Stomach (tissue), 9 donors: ENCODE measurements around the gene NOBOX. TPM values are rescaled to one million over a fixed set of nuclear protein-coding genes. Genes with fewer than 3 reads are reported as not detected.
"Not testable (repeated sequence)": the region's sequence is repeated elsewhere in the genome, so short reads cannot be mapped to it uniquely, and the experiment has no call there.

Experiments
- DNase-seq, 2 donors: peaks; one replicate each; pipeline versions ENCODE4 v3.0.0 to v3.0.0-alpha.2; 2013 to 2019
- H3K27ac ChIP-seq, 5 donors: fragments of 200-600 bp in 4 of 5; sonication (generic) in 4 of 5; one replicate each; pipeline ENCODE4 v1.5.1; 2013 to 2019; ENCODE audit warnings: mild to moderate bottlenecking in 1 of 5, moderate library complexity in 1 of 5
- H3K27me3 ChIP-seq, 3 donors: fragments of 200-600 bp; sonication (generic); one replicate each; pipeline ENCODE4 v1.5.1; 2017 to 2019; ENCODE audit warnings: mixed run types in 1 of 3
- H3K36me3 ChIP-seq, 4 donors: fragments of 200-600 bp; sonication (generic); 1 replicate in 3 of 4; 2 replicates in 1 of 4; pipeline ENCODE4 v1.5.1; 2016 to 2019
- H3K4me1 ChIP-seq, 4 donors: fragments of 200-600 bp; sonication (generic); one replicate each; pipeline ENCODE4 v1.5.1; 2016 to 2019
- H3K4me3 ChIP-seq, 4 donors: fragments of 200-600 bp; sonication (generic) in 3 of 4; one replicate each; pipeline ENCODE4 v1.5.1; 2016 to 2019; ENCODE audit warnings: mild to moderate bottlenecking in 1 of 4
- H3K9me3 ChIP-seq, 4 donors: fragments of 200-600 bp; sonication (generic); one replicate each; pipeline ENCODE4 v1.5.1; 2016 to 2019
- WGBS, 5 donors: extraction: QIAGEN DNeasy Blood & Tissue Kit in 3 of 5; methylation state at CpG; one replicate each; pipeline versions ENCODE4 v1.1.5 to v1.1.7; 2013 to 2018; 5-methylcytosine and 5-hydroxymethylcytosine counted together
- intact Hi-C: fragments of 100-400 bp; cut with DNase I; formaldehyde crosslinking; loops from one replicate; pipeline ENCODE4 v1.15.1; 2023; ENCODE audit warnings: low total_unique reads
- polyA plus RNA-seq, 3 donors: library from polyadenylated mRNA; stranded (reverse); fragments of 200-250 nt; gene quantifications; one replicate each; pipeline ENCODE4 v1.2.3, GENCODE V29; 2013
- small RNA-seq, 4 donors: library from RNA; depleted of rRNA; stranded (forward); fragments of <200 nt; gene quantifications; one replicate each; pipeline ENCODE3, GENCODE V24; 2016
- total RNA-seq, 5 donors: library from RNA; depleted of rRNA; stranded (reverse); fragments of >200 nt; gene quantifications; one replicate each; pipeline versions ENCODE4 v1.1.0 to v1.2.3, GENCODE V29; 2014 to 2016
- donor health status: healthy with polysubstance abuse.
- donor health status: Bipolar disorder and iron deficiency.
- donor health status: healthy.

NOBOX gene
- total and polyA plus RNA-seq, 8 donors = not detected

- H3K9me3 ChIP-seq, H3K27me3 ChIP-seq, H3K36me3 ChIP-seq, H3K4me1 ChIP-seq, intact Hi-C loops, DNase-seq, H3K27ac ChIP-seq, H3K4me3 ChIP-seq: not testable (repeated sequence)
- WGBS, 5 donors = 83 to 100% (median 85%) methylated on average over 2 of the region's 11 CpGs; no CpG with 5 or more reads in 2 of the 5 donors
Measured at GRCh38 chr7:144356860-144357259, 46.6 kb downstream of the NOBOX start.

GRCh38 chr7:144356185-144356584 is 47.3 kb downstream of the NOBOX start:
- DNase-seq, H3K4me1 ChIP-seq, H3K27me3 ChIP-seq, H3K36me3 ChIP-seq, intact Hi-C loops, H3K4me3 ChIP-seq, H3K27ac ChIP-seq, H3K9me3 ChIP-seq: not testable (repeated sequence)
- no CpG with 5 or more reads among the region's 6 CpGs for WGBS, 5 donors

GRCh38 chr7:144355176-144355822 is 48.2 kb downstream of the NOBOX start, which contains the start of gene ARHGEF5:
Gene ARHGEF5 (plus strand): TSS chr7:144355402. CDS start chr7:144362670, 7,268 bp downstream.
- H3K4me3 ChIP-seq, H3K27ac ChIP-seq, H3K36me3 ChIP-seq, H3K9me3 ChIP-seq, H3K4me1 ChIP-seq, H3K27me3 ChIP-seq, DNase-seq, intact Hi-C loops: not testable (repeated sequence)
- no CpG with 5 or more reads among the region's 50 CpGs for WGBS, 5 donors

- WGBS, 5 donors = 47 to 88% (median 74%) methylated on average over 2 of the region's 3 CpGs
- intact Hi-C loops = not testable (repeated sequence)
Measured at GRCh38 chr7:144351667-144352066, 51.8 kb downstream of the NOBOX start.

DNA sequence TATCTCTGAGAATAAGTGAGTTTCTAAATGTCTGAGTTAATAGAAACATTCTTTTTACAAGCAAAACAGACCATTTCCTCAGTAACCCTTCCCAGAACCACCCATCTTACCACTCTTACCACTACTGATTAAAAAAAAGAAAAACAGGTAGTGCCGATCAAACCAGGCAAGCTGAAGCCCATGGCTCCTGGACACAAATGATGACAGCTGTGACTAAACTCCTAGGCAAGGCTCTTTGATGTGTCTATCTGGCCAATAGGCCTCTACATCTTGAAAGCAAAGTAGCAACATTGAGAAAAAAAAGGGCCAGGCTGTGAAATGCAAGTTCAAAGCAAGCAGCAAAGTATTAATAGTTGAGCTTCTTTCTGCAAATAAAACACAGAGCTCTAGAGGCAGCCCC is 54.9 kb downstream of the NOBOX start:
- H3K4me1 ChIP-seq, H3K27ac ChIP-seq, DNase-seq, intact Hi-C loops, H3K9me3 ChIP-seq, H3K27me3 ChIP-seq, H3K4me3 ChIP-seq, H3K36me3 ChIP-seq: not testable (repeated sequence)
- WGBS, 5 donors = no CpG with 5 or more reads among the region's 1 CpG

More at GRCh38 chr7:144351667-144352066, 51.8 kb downstream of the NOBOX start:
- DNase-seq = peak in 1 of 2 donors; percentile 2
- H3K27ac ChIP-seq, H3K4me3 ChIP-seq, H3K36me3 ChIP-seq, H3K9me3 ChIP-seq, H3K4me1 ChIP-seq, H3K27me3 ChIP-seq: not testable (repeated sequence)

Small RNA genes lying within 50 kb of the gene (small RNA-seq; reads per million reads assigned to genes)
- 0 reads per million in 4 donors for gene RNU6ATAC40P

Other genes starting within 250 kb of the NOBOX start
- gene CTAGE4, start 220.2 kb downstream of the NOBOX start, total RNA-seq = 10 to 100 TPM in 4 of 5 donors, 1 to 10 TPM in 1; 3.3 to 36.5 (median 17.8) TPM
- gene CTAGE4, start 220.2 kb downstream of the NOBOX start, polyA plus RNA-seq = 1 to 10 TPM; 1.4 to 2.0 (median 1.8) TPM
- gene ARHGEF35, start 207.9 kb downstream of the NOBOX start, total RNA-seq = 10 to 100 TPM in 2 of 5 donors, 1 to 10 TPM in 2, not detected in 1; 3.8 to 23.5 (median 9.7) TPM
- 10 to 100 TPM; 11.8 to 25.1 (median 13.4) TPM for gene ARHGEF35, start 207.9 kb downstream of the NOBOX start, polyA plus RNA-seq
- gene OR2A42, start 164.1 kb downstream of the NOBOX start, total RNA-seq = under 1 TPM in 1 of 5 donors, not detected in 4; 0.18 TPM
- gene OR2A42, start 164.1 kb downstream of the NOBOX start, polyA plus RNA-seq = not detected
- 10 to 100 TPM in 3 of 5 donors, 1 to 10 TPM in 1, not detected in 1; 3.6 to 68.8 (median 12.1) TPM for gene OR2A7, start 138.9 kb downstream of the NOBOX start, total RNA-seq
- gene OR2A7, start 138.9 kb downstream of the NOBOX start, polyA plus RNA-seq = 1 to 10 TPM in 1 of 3 donors, under 1 TPM in 1, not detected in 1; 0.44 to 2.1 TPM
- 10 to 100 TPM in 1 of 5 donors, 1 to 10 TPM in 1, not detected in 3; 5.4 to 12.5 TPM for gene CTAGE8, start 134.4 kb downstream of the NOBOX start, total RNA-seq
- gene CTAGE8, start 134.4 kb downstream of the NOBOX start, polyA plus RNA-seq = 1 to 10 TPM in 1 of 3 donors, under 1 TPM in 1, not detected in 1; 0.68 to 6.0 TPM
- gene OR2A1, start 91.3 kb downstream of the NOBOX start, total RNA-seq = under 1 TPM in 1 of 5 donors, not detected in 4; 0.37 TPM
- under 1 TPM in 1 of 3 donors, not detected in 2; 0.05 TPM for gene OR2A1, start 91.3 kb downstream of the NOBOX start, polyA plus RNA-seq
- 10 to 100 TPM in 4 of 5 donors, 1 to 10 TPM in 1; 9.4 to 92.1 (median 18.1) TPM for gene ARHGEF5, start 48.3 kb downstream of the NOBOX start, total RNA-seq
- 10 to 100 TPM; 11.0 to 14.1 (median 12.0) TPM for gene ARHGEF5, start 48.3 kb downstream of the NOBOX start, polyA plus RNA-seq